WTC11 (cell line): ENCODE results near the gene RPL38. TPM values are rescaled to one million over a fixed set of nuclear protein-coding genes. Genes with fewer than 3 reads are reported as not detected.
A peak's percentile ranks its signal among the peaks of the same experiment; 100 is the strongest.

Experiments
- ATAC-seq: fragments of 200-7000 bp; cut with Tn5 transposase; 2 replicates; pipeline ENCODE4 v1.10.0; 2021; ENCODE audit warnings: mild to moderate bottlenecking, moderate library complexity
- CTCF ChIA-PET: fragments of 300-600 bp; sonication (Branson Sonifier 250); formaldehyde crosslinking; loops from one replicate; lab custom pipeline; 2021; ENCODE audit warnings: antibody characterized with exemption; lab: Charles Lee
- POLR2A ChIA-PET: fragments of 350-600 bp; sonication (Branson Sonifier 250); formaldehyde crosslinking; loops from one replicate; lab custom pipeline; 2021; ENCODE audit warnings: antibody characterized with exemption; lab: Charles Lee
- DNase-seq: peaks from one replicate; pipeline ENCODE4 v3.0.0; 2021; ENCODE audit warnings: low spot score
- H3K27ac Mint-ChIP-seq: 2 replicates; pipeline ENCODE4 v1.8.0; 2021; ENCODE audit warnings: mixed read lengths
- H3K27me3 Mint-ChIP-seq: 2 replicates; pipeline ENCODE4 v1.8.0; 2021; ENCODE audit warnings: low read depth, mild to moderate bottlenecking, moderate library complexity, mixed read lengths
- H3K36me3 Mint-ChIP-seq: 2 replicates; pipeline ENCODE4 v1.8.0; 2021; ENCODE audit warnings: mixed read lengths
- H3K4me1 Mint-ChIP-seq: 2 replicates; pipeline ENCODE4 v1.8.0; 2022; ENCODE audit warnings: mixed read lengths
- H3K4me3 Mint-ChIP-seq: 2 replicates; pipeline ENCODE4 v1.8.0; 2021; ENCODE audit warnings: mild to moderate bottlenecking, moderate library complexity, mixed read lengths
- H3K9me3 Mint-ChIP-seq: 2 replicates; pipeline ENCODE4 v1.8.0; 2021; ENCODE audit warnings: mixed read lengths
- EMX1 ChIP-seq: fragments of 250-450 bp; sonication (Bioruptor Pico); IDR thresholded peaks from 2 replicates; pipeline ENCODE4 v1.8.0; 2021; ENCODE audit warnings: mild to moderate bottlenecking
- FOXJ3 ChIP-seq: sonication (generic); formaldehyde crosslinking; IDR thresholded peaks from 2 replicates; pipeline ENCODE4 v1.9.0; 2021; ENCODE audit warnings: missing genetic modification reagents, mild to moderate bottlenecking, borderline replicate concordance
- MYBL2 ChIP-seq: sonication (generic); formaldehyde crosslinking; IDR thresholded peaks from 2 replicates; pipeline ENCODE4 v1.8.1; 2023; ENCODE audit warnings: mild to moderate bottlenecking, moderate library complexity, missing genetic modification reagents
- NFATC4 ChIP-seq: fragments of 250-450 bp; sonication (Bioruptor Pico); IDR thresholded peaks from 2 replicates; pipeline ENCODE4 v1.9.0; 2021; ENCODE audit warnings: mild to moderate bottlenecking
- NR2C2 ChIP-seq: sonication (generic); formaldehyde crosslinking; IDR thresholded peaks from 2 replicates; pipeline ENCODE4 v1.8.0; 2022; ENCODE audit warnings: mild to moderate bottlenecking, missing genetic modification reagents
- PRRX2 ChIP-seq: fragments of 250-450 bp; sonication (Bioruptor Pico); IDR thresholded peaks from 2 replicates; pipeline ENCODE4 v1.8.0; 2021; ENCODE audit warnings: mild to moderate bottlenecking
- RELA ChIP-seq: sonication (generic); formaldehyde crosslinking; IDR thresholded peaks from 2 replicates; pipeline ENCODE4 v1.8.1; 2022; ENCODE audit warnings: missing genetic modification reagents, mild to moderate bottlenecking, borderline replicate concordance
- ZNF138 ChIP-seq: sonication (generic); formaldehyde crosslinking; conservative IDR thresholded peaks from 2 replicates; pipeline ENCODE4 v1.8.1; 2022; ENCODE audit warnings: mild to moderate bottlenecking, moderate library complexity, missing genetic modification reagents
- ZNF263 ChIP-seq: sonication (generic); formaldehyde crosslinking; IDR thresholded peaks from 2 replicates; pipeline ENCODE4 v1.8.1; 2022; ENCODE audit warnings: low read depth, mild to moderate bottlenecking, moderate library complexity, missing genetic modification reagents
- total RNA-seq: library from RNA; stranded (reverse); gene quantifications from 3 replicates; pipeline ENCODE4 v1.2.3, GENCODE V29; 2021
- TF ChIP-seq, protein P1 (sequence below): fragments of 250-450 bp; sonication (Bioruptor Pico); IDR thresholded peaks from 2 replicates; pipeline ENCODE4 v1.9.0; 2021; ENCODE audit warnings: mild to moderate bottlenecking
- TF ChIP-seq, protein P2 (sequence below): sonication (generic); formaldehyde crosslinking; IDR thresholded peaks from 2 replicates; pipeline ENCODE4 v1.8.0; 2022; ENCODE audit warnings: missing genetic modification reagents
- TF ChIP-seq, protein P3 (sequence below): sonication (generic); formaldehyde crosslinking; IDR thresholded peaks from 2 replicates; pipeline ENCODE4 v1.8.1; 2023; ENCODE audit warnings: mild to moderate bottlenecking, missing genetic modification reagents
- TF ChIP-seq, protein P4 (sequence below): sonication (generic); formaldehyde crosslinking; conservative IDR thresholded peaks from 2 replicates; pipeline ENCODE4 v1.8.1; 2022; ENCODE audit warnings: mild to moderate bottlenecking, missing genetic modification reagents

The RPL38 gene
- total RNA-seq, 1 experiment from 2014 or later: 1,170 TPM

DNA sequence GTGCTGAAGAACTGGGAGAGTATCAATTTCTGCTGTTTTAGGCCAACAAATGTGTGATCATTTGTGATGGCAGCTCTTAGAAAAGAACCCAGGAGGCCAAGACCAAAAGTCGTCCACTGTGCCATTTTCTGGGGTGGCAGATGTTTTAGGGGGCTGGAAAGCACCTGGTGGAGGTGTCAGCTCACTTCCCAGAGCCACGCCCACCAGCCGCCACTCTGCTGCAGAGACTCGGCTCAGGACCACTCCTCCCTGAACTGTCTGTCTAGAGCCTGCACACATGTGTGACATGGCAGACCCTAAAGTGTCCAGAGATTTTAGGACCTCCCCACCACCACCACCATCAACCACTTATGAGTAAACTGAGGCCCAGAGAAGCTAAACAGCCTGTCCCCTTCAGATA is 23.9 kb upstream of the RPL38 start (continued):
- TF ChIP-seq, protein P1, sequence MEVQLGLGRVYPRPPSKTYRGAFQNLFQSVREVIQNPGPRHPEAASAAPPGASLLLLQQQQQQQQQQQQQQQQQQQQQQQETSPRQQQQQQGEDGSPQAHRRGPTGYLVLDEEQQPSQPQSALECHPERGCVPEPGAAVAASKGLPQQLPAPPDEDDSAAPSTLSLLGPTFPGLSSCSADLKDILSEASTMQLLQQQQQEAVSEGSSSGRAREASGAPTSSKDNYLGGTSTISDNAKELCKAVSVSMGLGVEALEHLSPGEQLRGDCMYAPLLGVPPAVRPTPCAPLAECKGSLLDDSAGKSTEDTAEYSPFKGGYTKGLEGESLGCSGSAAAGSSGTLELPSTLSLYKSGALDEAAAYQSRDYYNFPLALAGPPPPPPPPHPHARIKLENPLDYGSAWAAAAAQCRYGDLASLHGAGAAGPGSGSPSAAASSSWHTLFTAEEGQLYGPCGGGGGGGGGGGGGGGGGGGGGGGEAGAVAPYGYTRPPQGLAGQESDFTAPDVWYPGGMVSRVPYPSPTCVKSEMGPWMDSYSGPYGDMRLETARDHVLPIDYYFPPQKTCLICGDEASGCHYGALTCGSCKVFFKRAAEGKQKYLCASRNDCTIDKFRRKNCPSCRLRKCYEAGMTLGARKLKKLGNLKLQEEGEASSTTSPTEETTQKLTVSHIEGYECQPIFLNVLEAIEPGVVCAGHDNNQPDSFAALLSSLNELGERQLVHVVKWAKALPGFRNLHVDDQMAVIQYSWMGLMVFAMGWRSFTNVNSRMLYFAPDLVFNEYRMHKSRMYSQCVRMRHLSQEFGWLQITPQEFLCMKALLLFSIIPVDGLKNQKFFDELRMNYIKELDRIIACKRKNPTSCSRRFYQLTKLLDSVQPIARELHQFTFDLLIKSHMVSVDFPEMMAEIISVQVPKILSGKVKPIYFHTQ (CRISPR knock-in tag): no peak

DNA sequence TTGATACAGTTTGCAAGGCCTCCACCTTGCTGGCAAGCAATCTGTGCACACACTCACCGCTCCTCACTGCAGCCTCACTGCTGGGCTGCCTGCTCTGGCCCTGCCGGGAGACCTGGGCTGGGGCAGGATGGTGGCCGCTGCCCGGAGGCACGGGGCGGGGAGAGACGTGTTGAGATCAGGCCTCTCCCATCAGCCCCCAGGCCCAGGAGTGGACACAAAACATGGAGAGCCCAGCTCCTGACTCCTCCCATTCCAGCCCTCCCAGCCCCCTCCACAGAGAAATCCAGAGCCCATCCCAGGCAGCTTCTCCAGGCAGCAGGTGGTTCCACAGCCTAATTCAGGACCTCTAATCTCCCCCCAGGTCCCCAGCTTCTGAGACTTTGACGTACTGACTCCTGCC is 23.1 kb upstream of the RPL38 start:
- Mint-ChIP-seq H3K9me3 (no peaks in the 10 kb centered on the region), H3K27me3 (peaks cover 8% of the 10 kb centered on the region), H3K4me1 (peaks cover 12% of the 10 kb centered on the region; the same call in 1 of the 2 replicates), H3K36me3 (no peaks in the 10 kb centered on the region), H3K27ac (no peak overlapping the region)
- no peak for DNase-seq
- POLR2A ChIA-PET: no interaction called here
- CTCF ChIA-PET: interaction anchor here (1.0 to 6.6 kb wide), 5 partner anchors 19 to 110 kb away, joined by 3 to 48 read pairs (median 19); partner anchors contain the start of gene RPL38
- no peak; the same call in 1 of the 2 replicates for ATAC-seq
- TF ChIP-seq, protein P1 (CRISPR knock-in tag): no peak
- TF ChIP-seq, protein P2, sequence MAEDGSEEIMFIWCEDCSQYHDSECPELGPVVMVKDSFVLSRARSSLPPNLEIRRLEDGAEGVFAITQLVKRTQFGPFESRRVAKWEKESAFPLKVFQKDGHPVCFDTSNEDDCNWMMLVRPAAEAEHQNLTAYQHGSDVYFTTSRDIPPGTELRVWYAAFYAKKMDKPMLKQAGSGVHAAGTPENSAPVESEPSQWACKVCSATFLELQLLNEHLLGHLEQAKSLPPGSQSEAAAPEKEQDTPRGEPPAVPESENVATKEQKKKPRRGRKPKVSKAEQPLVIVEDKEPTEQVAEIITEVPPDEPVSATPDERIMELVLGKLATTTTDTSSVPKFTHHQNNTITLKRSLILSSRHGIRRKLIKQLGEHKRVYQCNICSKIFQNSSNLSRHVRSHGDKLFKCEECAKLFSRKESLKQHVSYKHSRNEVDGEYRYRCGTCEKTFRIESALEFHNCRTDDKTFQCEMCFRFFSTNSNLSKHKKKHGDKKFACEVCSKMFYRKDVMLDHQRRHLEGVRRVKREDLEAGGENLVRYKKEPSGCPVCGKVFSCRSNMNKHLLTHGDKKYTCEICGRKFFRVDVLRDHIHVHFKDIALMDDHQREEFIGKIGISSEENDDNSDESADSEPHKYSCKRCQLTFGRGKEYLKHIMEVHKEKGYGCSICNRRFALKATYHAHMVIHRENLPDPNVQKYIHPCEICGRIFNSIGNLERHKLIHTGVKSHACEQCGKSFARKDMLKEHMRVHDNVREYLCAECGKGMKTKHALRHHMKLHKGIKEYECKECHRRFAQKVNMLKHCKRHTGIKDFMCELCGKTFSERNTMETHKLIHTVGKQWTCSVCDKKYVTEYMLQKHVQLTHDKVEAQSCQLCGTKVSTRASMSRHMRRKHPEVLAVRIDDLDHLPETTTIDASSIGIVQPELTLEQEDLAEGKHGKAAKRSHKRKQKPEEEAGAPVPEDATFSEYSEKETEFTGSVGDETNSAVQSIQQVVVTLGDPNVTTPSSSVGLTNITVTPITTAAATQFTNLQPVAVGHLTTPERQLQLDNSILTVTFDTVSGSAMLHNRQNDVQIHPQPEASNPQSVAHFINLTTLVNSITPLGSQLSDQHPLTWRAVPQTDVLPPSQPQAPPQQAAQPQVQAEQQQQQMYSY: peak; percentile 61
- TF ChIP-seq, all 79 proteins: peak for 1
- H3K4me3 Mint-ChIP-seq: no peak overlapping the region

DNA sequence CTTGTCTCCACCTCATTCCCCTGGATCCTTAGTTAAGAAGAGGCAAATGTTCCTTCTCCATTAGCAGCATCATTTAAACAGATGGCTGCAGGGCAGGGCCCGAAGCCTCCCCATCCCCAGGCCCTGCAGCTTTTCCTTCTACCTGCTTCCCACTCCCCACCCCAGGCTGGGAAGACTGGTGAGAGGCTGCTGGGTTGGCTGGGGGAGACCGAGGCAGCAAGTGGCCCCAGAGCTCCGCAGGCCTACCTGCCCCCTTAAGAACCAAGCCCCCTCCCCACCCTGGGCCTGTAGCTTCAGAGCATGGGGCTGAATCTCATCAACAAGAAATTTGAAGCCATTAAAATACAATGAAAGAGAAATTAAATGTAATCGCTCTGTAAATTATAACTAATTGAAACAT is 22.1 kb upstream of the RPL38 start:
- CTCF ChIA-PET: interaction anchor here (1.3 to 6.6 kb wide), 5 partner anchors 18 to 183 kb away, joined by 3 to 48 read pairs (median 19); no protein-coding TSS in a partner anchor
- ATAC-seq: no peak
- no peak overlapping the region for H3K4me3 Mint-ChIP-seq
- no peak overlapping the region for H3K27ac Mint-ChIP-seq
- H3K9me3 Mint-ChIP-seq: no peaks in the 10 kb centered on the region
- POLR2A ChIA-PET: no interaction called here
- no peak for TF ChIP-seq ZNF138 (CRISPR knock-in tag)
- TF ChIP-seq FOXJ3 (CRISPR knock-in tag): no peak
- no peak for TF ChIP-seq RELA (CRISPR knock-in tag)
- no peak for TF ChIP-seq ZNF263
- no peak for TF ChIP-seq EMX1 (CRISPR knock-in tag)
- TF ChIP-seq MYBL2 (CRISPR knock-in tag): no peak
- TF ChIP-seq NR2C2: no peak
- TF ChIP-seq, protein P2: no peak
- TF ChIP-seq PRRX2 (CRISPR knock-in tag): no peak
- no peak for TF ChIP-seq NFATC4 (CRISPR knock-in tag)
- TF ChIP-seq, protein P3, sequence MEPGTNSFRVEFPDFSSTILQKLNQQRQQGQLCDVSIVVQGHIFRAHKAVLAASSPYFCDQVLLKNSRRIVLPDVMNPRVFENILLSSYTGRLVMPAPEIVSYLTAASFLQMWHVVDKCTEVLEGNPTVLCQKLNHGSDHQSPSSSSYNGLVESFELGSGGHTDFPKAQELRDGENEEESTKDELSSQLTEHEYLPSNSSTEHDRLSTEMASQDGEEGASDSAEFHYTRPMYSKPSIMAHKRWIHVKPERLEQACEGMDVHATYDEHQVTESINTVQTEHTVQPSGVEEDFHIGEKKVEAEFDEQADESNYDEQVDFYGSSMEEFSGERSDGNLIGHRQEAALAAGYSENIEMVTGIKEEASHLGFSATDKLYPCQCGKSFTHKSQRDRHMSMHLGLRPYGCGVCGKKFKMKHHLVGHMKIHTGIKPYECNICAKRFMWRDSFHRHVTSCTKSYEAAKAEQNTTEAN (CRISPR knock-in tag): no peak
- TF ChIP-seq, protein P4, sequence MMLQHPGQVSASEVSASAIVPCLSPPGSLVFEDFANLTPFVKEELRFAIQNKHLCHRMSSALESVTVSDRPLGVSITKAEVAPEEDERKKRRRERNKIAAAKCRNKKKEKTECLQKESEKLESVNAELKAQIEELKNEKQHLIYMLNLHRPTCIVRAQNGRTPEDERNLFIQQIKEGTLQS (CRISPR knock-in tag): no peak
- TF ChIP-seq, all 79 proteins: peak for 0
- Mint-ChIP-seq H3K4me1 (peaks cover 12% of the 10 kb centered on the region; the same call in 1 of the 2 replicates), H3K27me3 (peaks cover 8% of the 10 kb centered on the region), H3K36me3 (no peaks in the 10 kb centered on the region)
- DNase-seq: no peak
